HG03558 (cell line): ENCODE measurements around the gene SUGP1.
A peak's percentile ranks its signal among the peaks of the same experiment; 100 is the strongest.
"Not testable (repeated sequence)": the region's sequence is repeated elsewhere in the genome, so short reads cannot be mapped to it uniquely, and the experiment has no call there.

Source experiments
- ATAC-seq: cut with Tn5 transposase; IDR thresholded peaks from one replicate; pipeline ENCODE4 v1.9.1; 2021; ENCODE audit warnings: moderate number of reproducible peaks; ENCODE audit not compliant: unreplicated experiment; ENCODE audit errors: extremely low read depth

The SUGP1 gene, protein sequence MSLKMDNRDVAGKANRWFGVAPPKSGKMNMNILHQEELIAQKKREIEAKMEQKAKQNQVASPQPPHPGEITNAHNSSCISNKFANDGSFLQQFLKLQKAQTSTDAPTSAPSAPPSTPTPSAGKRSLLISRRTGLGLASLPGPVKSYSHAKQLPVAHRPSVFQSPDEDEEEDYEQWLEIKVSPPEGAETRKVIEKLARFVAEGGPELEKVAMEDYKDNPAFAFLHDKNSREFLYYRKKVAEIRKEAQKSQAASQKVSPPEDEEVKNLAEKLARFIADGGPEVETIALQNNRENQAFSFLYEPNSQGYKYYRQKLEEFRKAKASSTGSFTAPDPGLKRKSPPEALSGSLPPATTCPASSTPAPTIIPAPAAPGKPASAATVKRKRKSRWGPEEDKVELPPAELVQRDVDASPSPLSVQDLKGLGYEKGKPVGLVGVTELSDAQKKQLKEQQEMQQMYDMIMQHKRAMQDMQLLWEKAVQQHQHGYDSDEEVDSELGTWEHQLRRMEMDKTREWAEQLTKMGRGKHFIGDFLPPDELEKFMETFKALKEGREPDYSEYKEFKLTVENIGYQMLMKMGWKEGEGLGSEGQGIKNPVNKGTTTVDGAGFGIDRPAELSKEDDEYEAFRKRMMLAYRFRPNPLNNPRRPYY

DNA sequence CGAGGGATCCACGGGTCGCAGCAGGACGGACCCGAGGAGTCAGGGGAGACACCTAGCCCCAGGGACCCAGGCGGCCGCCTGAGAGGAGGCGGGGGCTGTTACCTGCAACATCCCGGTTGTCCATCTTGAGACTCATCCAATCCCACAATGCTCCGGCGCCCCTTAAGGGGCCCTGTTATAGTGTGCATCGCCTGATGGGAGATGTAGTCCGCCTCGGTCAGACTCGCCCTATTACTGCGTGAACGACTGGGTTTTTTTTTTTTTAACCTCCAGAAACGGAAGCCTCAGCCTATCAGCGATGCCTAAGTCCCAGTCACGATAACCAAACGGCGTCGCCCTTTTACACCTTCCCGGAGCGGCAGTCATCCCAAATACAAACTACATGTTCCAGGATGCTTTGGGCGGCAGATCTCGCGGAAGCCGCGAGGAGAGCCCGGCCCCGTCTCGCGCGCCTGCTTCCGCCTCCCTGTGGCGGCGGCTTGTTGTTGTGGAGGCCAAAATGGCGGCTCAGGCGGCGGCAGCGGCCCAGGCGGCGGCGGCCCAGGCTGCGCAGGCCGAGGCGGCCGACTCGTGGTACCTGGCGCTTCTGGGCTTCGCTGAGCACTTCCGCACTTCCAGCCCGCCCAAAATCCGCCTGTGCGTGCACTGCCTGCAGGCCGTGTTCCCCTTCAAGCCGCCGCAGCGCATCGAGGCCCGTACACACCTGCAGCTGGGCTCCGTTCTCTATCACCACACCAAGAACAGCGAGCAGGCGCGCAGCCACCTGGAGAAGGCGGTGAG, at the start of gene SUGP1, which contains the start of gene MAU2:
SUGP1 (minus strand) TSS at position 149 of the 780 bp plus-strand sequence; CDS start at position 136, 13 bp downstream.
MAU2 (plus strand) TSS at position 469 of the 780 bp plus-strand sequence; CDS start at position 500, 31 bp downstream.
- ATAC-seq: peak; percentile 76

DNA sequence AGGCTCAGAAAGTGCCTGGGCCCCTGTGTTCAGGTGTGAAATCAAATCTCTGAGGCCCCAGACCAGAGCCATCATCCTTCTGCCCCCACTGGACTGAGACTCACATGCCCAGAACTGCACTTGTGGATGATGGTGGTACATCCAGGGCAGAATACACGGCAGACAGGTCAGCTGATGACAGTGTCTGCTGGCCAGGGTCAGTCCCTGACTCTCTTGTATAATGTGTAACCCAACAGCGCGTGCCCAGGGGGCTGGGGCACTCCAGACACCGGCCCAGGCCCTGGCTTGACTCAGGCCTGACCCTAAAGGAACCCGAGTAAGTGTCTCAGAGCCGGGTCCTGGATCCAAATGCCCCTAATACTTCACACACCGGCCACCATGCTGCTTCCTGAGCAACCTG, 47.8 kb upstream of the SUGP1 start:
- no peak for ATAC-seq

DNA sequence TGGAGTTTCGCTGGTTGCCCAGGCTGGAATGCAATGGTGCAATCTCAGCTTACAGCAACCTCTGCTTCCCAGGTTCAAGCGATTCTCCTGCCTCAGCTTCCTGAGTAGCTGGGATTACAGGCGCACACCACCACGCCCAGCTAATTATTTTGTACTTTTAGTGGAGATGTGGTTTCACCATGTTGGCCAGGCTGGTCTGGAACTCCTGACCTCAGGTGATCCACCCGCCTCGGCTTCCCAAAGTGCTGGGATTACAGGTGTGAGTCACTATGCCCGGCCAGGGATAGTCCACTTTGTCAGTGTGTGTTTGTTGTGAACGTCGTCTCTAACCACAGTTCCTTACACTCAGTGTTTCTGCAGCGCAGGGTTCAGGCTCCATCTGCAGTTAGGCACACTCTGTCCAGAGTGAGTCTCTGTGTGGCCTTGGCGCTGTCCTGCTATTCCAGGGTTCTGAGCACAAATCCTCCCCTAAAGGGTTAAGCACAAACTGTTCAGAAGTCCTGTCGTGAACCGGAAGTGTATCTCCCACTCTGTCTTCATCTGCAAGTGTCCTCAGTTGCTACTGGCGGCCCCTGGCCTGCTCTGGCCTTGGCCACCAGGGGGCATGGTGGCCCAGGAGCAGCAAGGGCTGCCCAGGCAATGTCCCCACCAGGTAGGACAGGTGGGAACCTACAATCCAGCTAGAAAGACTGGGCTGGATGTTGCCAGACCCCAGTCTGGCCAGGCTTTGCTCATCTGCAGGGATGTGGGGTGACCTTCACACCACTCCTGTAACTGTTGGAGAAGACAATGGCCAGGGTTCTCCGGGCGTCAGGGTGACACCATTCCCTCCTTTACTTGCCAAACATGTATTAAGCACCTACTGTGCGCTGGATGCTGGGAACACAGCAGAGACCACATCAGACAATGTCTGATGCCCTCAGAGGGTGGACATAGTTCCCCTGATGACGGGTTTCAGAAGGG, 46.4 kb upstream of the SUGP1 start:
- peak; percentile 59 for ATAC-seq

DNA sequence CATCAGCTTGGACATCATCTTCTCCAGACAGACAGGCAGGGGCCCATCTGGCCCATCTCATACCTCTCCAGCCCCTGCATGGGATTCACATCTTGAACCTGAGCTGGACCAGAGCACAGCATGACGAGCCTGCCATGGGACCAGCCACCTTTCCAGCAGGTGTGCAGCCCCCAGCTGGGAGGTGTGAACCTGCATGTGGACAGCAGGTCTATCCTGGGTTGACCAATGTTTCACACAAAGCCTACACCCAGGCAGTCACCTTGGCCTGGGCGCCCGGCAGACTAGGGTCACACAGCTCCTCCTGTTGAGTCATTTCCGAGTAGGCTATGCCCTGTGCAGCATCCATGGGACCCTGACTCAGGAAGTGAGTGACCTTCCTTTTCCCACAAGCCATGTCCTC, 41.8 kb upstream of the SUGP1 start:
- ATAC-seq: no peak

DNA sequence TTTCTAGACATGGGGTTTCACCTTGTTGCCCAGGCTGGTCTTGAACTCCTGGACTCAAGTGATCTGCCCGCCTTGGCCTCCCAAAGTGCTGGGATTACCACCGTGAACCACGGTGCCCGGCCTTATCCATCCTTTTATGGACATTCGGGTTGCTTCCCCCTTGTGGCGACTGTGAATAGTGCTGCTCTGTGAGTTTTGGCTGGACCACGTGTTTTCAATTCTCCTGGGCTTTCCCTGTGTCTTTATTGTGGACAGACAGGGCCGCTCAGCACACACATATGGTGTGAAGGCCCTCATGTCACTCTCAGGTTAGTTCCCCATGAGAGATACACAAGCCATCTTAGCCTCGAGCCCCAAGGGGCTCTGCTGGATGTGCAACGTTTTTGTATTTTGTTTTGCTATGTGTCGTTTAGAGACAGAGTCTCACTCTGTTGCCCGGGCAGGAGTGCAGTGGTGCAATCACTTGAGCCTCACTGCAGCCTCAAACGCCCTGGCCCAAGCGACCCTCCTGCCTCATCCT, 40.8 kb upstream of the SUGP1 start:
- peak; percentile 36 for ATAC-seq

DNA sequence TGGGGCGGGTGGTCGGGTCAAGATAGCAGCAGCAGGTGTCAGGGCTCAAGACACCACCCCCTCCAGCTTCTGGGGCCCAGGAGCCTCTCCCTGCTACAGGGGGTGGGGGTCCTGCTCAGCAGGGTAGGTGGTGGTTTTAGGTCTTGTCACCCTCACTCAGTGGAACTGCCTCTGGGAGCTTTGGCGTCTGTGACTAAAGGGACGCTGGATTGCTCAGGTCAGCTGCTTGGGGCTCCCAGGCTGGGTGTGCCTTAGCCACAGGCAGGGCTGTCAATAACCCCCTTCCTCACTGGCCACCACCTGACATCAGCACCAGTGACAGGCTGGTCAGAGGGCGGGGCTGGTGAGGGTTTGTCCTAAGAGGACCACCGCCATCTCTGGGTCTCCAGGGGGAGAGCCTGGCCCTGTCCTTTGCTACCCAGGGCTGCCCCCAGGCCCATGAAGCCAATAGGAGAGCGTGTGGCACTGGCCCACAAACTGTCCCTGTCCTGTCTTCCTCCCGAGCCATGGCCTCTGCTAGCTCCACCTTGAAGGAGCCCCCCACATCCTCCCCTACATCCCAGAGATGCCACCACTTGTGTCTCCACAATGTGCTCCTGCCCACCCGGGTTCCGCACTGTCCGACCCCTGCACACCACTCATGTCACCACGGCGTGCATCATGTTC, 36.7 kb upstream of the SUGP1 start:
- ATAC-seq: no peak

DNA sequence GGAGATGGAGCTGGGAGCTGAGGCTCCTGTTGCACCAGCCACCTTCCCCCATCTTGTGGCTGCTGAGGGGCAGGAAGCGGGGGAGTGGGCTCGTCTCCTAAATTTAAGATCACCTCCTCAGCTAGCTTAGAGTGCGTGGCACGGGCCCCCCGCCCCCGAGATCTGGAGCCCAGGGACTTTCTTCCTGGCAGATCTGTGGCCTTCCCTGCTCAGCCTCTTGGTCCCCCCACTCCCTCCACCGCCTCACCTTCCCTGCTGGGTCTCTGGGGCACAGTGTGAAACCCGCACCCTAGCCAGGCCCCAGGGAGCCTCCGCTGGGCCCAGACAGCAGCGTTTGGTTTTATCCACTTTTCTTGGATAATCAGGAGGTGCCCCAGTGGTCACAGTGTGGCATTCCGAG, 36.2 kb upstream of the SUGP1 start:
- ATAC-seq: no peak

DNA sequence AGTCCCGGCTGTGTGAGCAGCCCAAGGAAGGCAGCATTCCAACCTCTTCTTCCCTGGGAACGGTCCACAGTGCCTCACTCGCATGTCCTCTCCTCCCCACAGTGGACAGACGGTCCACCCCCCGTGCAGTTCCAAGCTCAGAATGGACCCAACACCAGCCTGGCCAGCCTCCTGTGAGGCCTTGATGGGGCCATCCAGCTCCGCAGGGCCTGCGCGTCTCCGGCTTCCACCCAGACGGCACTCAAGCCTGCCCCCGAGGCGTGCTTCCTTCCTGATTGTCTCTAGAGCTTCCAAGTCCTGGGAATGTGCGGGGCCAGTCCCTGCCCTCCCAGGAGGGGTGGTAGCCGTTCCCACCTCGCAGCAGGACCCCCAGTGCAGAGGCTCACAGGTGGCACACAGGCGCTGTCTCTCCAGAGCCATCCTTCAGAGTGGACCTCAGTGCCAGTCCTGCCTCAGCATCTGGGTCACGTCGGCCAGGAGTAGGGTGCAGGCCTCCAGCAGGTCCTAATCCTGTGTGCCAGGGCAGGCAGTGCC, 35.4 kb upstream of the SUGP1 start:
- ATAC-seq: no peak

DNA sequence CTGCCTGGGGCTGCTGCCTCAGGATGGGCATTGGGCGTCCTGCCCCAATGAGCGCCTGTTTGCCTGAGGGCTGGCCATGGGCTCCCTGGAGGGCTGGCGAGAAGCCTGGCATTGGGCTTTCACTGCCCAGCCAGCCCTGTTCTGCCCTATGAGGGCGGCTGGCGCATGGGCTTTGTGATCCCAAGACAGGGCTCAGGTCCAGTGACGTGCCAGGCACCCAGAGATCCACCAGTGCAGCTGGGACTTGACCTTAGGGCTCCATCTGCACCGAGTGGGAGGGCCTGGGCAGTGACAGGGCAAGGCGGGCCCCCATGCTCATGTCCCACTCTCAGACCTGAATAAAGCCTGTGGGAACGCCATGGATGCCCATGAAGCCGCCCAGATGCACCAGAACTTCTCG, 34.6 kb upstream of the SUGP1 start:
- ATAC-seq: no peak

DNA sequence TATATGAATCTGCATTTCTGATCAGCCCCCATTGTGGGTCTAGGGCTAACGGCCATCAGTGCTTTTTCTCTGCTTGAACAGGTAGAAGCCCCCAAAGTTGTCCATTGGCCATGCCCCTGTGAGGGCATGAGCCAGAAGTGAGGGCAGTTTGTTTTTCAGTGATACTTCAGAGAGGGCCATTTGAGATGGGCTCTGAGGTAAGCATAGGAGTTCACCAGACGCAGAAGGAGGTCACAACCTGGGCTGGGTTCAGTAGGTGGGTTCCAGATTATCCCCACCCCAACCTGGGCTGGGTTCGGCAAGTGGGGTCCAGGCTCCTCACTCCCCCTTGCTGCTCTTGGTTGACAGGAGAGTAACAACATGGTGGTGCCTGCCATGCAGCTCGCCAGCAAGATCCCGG, 33.7 kb upstream of the SUGP1 start:
- ATAC-seq: no peak

DNA sequence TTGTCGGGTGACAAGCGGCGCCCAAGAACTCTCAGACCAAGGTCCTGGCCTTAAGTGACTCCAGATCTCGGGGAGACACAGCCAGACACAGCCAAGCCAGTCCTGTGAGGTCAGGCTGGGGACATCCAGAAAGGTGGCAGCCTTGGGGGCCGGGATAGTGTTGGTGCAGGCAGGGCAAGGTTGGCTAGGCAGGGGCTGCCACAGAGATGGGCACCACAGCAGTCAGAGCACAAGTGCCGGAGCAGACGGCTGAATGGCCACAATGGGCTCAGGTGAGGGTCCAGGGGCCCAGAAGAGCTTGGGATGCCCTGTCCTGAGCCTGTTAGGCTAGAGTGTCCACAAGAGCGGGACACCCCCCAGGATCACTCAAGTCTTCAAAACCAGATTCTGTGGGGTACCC, 32.5 kb upstream of the SUGP1 start:
- ATAC-seq: no peak

DNA sequence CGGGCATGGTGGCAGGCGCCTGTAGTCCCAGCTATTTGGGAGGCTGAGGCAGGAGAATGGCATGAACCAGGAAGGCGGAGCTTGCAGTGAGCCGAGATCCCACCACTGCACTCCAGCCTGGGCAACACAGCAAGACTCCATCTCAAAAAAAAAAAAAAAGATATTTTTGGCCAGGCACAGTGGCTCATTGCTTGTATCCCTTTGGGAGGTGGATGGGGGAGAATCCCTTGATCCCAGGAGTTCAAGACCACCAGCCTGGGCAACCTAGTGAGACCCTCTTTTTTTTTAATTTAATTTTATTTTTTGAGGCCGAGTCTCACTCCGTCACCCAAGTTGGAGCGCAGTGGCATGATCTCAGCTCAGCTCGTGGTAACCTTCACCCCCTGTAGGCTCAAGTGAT, 30.4 kb upstream of the SUGP1 start:
- not testable (repeated sequence) for ATAC-seq

DNA sequence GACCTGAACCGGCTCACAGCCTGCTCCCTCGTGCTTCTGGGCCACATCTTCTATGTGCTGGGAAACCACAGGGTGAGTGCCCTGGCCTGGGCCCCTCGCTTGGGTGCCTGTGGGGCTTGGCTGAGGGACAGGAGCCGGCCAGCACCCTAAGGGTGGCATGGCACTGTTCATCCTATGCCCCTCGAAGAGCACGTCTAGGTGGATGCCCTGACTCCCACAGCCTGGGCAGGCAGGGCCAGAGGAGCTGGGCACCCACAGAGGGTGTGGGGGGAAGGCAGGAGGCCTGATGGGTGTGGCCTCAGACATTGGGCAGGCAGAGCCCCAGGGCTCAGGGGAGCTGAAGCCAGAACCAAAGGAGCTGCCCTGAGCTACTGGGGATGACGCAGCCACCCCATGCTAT, 29.1 kb upstream of the SUGP1 start:
- no peak for ATAC-seq

DNA sequence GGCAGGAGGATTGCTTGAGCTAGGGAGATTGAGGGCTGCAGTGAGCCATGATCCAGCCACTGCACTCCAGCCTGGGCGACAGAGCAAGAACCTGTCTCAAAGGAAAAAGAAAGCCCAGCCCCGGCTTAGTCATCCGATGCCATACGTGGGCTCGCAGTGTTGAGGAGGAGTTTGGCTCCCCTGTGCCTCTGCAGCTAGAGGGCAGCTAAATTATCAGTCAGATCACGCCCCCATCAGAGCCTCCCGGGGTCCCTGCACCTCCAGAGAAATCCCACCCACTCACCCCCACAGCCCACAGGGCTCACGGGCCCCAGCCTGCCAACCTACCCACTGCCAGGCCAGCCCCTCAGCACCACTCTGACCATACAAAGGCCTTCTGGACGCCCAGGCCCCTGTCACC, 28.0 kb upstream of the SUGP1 start:
- no peak for ATAC-seq

DNA sequence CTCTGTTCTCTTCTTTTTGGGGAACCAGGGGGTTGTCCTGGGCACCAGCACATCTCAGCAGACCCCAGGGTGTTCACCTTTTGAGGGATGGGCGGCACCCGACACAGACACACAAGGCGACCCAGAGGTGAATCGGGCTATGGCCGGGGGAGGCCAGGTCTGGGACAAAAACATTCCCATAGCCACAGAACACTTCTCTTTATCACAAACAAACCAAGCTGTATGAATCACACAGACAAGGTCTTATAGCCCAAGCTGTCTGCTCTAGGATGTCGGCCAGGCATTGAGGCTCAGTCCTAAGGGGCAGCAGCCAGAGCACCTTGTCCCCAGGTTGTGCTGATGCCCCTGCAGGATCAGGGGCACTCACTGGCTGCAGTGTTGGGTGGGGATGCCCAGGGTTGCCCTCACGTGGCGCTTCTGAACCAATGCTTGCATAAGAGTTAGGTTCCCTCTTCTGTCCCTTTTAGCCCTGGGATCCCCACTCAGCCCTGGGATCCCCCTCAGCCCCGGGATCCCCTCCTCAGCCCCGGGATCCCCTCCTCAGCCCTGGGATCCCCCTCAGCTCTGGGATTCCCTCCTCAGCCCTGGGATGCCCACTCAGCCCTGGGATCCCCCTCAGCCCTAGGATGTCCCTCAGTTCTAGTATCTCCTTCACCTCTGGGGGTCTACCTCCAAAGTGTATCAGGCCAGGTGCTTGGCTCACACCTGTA, 27.2 kb upstream of the SUGP1 start:
- no peak for ATAC-seq

DNA sequence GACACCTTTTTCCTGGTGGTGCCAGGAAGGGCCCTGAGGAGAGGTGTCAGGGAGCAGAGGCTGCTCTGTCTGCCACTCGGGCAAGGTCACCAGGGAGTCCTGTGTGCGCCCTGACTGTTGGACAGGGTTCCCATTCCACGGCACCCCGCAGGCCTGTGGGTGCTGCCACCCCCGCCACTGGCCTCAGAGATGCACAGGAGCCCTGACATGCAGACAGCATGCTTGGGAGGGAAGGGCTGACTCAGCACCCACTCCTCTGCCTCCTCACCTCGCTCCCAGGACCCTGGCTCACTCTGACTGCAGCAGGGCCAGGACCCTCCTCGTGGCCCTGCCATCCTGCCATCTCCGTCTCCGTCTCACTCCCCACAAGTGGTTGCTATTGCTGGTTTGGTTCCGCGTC, 25.7 kb upstream of the SUGP1 start:
- no peak for ATAC-seq

DNA sequence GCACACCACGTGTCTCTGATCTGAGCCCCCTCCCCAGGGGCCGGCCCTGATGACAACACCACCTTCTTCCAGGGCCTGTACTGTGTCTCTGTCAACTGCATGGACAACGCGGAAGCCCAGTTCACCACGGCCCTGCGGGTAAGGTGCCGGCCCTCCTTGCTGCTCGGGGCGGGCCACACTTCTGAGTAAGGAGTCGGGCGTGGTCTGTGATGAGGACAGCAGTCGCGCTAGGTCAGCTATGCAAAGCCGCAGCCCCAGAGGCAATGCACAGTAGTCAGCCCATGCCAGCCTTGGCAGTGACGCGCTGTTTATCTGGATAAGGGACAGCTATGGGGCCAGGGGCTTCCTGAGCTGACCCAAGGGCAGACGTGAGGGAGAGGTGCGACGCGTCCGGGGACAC, 24.9 kb upstream of the SUGP1 start:
- ATAC-seq: no peak

DNA sequence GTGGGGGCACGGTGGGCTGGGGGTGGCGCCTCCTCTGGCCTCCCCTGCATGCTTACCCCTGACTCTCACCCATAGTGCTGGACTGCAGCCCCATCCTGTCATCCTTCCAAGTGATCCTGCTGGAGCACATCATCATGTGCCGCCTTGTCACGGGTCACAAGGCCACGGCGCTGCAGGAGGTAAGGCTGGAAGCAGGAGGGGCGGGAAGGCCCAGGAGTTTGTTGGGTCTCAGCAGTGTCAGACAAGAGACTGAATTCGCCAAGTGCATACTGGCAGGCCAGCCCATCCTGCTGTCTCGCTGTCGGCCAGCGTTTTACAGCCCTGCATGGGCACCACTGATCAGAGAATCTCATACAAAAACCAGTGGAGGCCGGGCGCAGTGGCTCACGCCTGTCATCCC, 23.5 kb upstream of the SUGP1 start:
- no peak for ATAC-seq
